ENCODE results near the gene CTDSPL2.
"Not testable (repeated sequence)": the region's sequence is repeated elsewhere in the genome, so short reads cannot be mapped to it uniquely, and the experiment has no call there.

The CTDSPL2 gene

GRCh38 chr15:44426975-44427755 is at the start of gene CTDSPL2:
TSS of gene CTDSPL2 (plus strand) at chr15:44427629. CDS start at chr15:44459015, 31,386 bp downstream.
- DNase-seq (ENCODE audit: low read depth in 3 of 3), result peak; percentile 88 to 94 (median 92)

- no peak for DNase-seq (ENCODE audit: low read depth in 3 of 3)
These were observed 46.2 kb upstream of the CTDSPL2 start for GRCh38 chr15:44381236-44381635.

GRCh38 chr15:44385344-44385942 is 42.0 kb upstream of the CTDSPL2 start:
- no peak for DNase-seq (ENCODE audit: low read depth in 3 of 3)

GRCh38 chr15:44394062-44394461 is 33.4 kb upstream of the CTDSPL2 start:
- DNase-seq (ENCODE audit: low read depth in 3 of 3), result no peak

GRCh38 chr15:44394562-44394961 is 32.9 kb upstream of the CTDSPL2 start:
- DNase-seq (ENCODE audit: low read depth in 3 of 3), result no peak

GRCh38 chr15:44397869-44398268 is 29.6 kb upstream of the CTDSPL2 start:
- DNase-seq (ENCODE audit: low read depth in 3 of 3), result no peak

- no peak for DNase-seq (ENCODE audit: low read depth in 3 of 3)
These were observed 13.4 kb upstream of the CTDSPL2 start for GRCh38 chr15:44414001-44414400.

GRCh38 chr15:44427756-44428724 is 611 bp downstream of the CTDSPL2 start:
- DNase-seq (ENCODE audit: low read depth in 3 of 3), result peak in 1 of 3 donors; percentile 33

- no peak for DNase-seq (ENCODE audit: low read depth in 3 of 3)
These were observed 8.7 kb downstream of the CTDSPL2 start for GRCh38 chr15:44435893-44436667.

- no peak for DNase-seq (ENCODE audit: low read depth in 3 of 3)
These were observed 11.0 kb downstream of the CTDSPL2 start for GRCh38 chr15:44438402-44438801.

GRCh38 chr15:44441095-44441501 is 13.7 kb downstream of the CTDSPL2 start:
- DNase-seq (ENCODE audit: low read depth in 3 of 3), result no peak

GRCh38 chr15:44443515-44443914 is 16.1 kb downstream of the CTDSPL2 start:
- no peak for DNase-seq (ENCODE audit: low read depth in 3 of 3)

- DNase-seq (ENCODE audit: low read depth in 3 of 3), result no peak
These were observed 20.4 kb downstream of the CTDSPL2 start for GRCh38 chr15:44447772-44448376.

GRCh38 chr15:44450172-44450571 is 22.7 kb downstream of the CTDSPL2 start:
- no peak for DNase-seq (ENCODE audit: low read depth in 3 of 3)

- not testable (repeated sequence) for DNase-seq (ENCODE audit: low read depth in 3 of 3)
These were observed 26.3 kb downstream of the CTDSPL2 start for GRCh38 chr15:44453578-44454283.

- no peak for DNase-seq (ENCODE audit: low read depth in 3 of 3)
These were observed 31.0 kb downstream of the CTDSPL2 start for GRCh38 chr15:44458429-44458828.

GRCh38 chr15:44468709-44469385 is 41.4 kb downstream of the CTDSPL2 start:
- no peak for DNase-seq (ENCODE audit: low read depth in 3 of 3)

GRCh38 chr15:44471885-44472455 is 44.5 kb downstream of the CTDSPL2 start:
- DNase-seq (ENCODE audit: low read depth in 3 of 3), result no peak

GRCh38 chr15:44479343-44479742 is 51.9 kb downstream of the CTDSPL2 start:
- DNase-seq (ENCODE audit: low read depth in 3 of 3), result no peak

Measured in stimulated activated CD4-positive, alpha-beta T cell treated with anti-CD3 and anti-CD28 coated beads, TNF-alpha, amount 100 ng/mL, for 48 hours (primary cell).